ENCODE measurements around the gene ECSCR.
"Not testable (repeated sequence)": the region's sequence is repeated elsewhere in the genome, so short reads cannot be mapped to it uniquely, and the experiment has no call there.

The ECSCR gene, protein sequence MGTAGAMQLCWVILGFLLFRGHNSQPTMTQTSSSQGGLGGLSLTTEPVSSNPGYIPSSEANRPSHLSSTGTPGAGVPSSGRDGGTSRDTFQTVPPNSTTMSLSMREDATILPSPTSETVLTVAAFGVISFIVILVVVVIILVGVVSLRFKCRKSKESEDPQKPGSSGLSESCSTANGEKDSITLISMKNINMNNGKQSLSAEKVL

GRCh38 chr5:139462586-139463276, at the start of gene ECSCR:
TSS of gene ECSCR (minus strand) at chr5:139462743. CDS start at chr5:139462670, 73 bp downstream.
- no peak for DNase-seq (ENCODE audit: low read depth in 2 of 2)

- DNase-seq (ENCODE audit: low read depth in 2 of 2) = not testable (repeated sequence)
These were observed 42.2 kb upstream of the ECSCR start for GRCh38 chr5:139504722-139505121.

DNA sequence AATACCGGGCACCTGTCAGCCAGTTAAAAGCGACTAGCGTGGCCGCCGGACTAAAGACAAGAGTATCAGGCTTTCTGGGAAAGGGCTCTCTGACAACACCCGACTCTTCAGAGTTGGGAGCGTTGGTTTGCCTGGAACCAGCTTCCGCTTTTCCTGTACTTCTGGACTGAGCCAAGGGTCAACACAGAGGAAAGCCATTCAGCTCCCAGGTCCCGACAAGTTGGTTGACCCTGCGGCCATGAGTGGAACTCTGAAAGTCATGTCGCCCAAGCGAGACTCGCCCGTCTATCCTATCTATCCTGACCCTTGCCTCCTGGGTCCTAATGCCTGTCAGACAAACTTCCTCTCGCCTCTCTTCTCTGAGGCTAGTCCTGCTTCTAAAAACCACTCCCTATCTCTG, 41.3 kb upstream of the ECSCR start:
- DNase-seq (ENCODE audit: low read depth in 2 of 2) = not testable (repeated sequence)

- DNase-seq (ENCODE audit: low read depth in 2 of 2) = not testable (repeated sequence)
These were observed 40.7 kb upstream of the ECSCR start for GRCh38 chr5:139503036-139503817.

GRCh38 chr5:139501381-139501780, 38.8 kb upstream of the ECSCR start:
- DNase-seq (ENCODE audit: low read depth in 2 of 2) = no peak

GRCh38 chr5:139495638-139496435, 33.3 kb upstream of the ECSCR start:
- no peak for DNase-seq (ENCODE audit: low read depth in 2 of 2)

GRCh38 chr5:139494832-139495231, 32.3 kb upstream of the ECSCR start:
- no peak for DNase-seq (ENCODE audit: low read depth in 2 of 2)

DNA sequence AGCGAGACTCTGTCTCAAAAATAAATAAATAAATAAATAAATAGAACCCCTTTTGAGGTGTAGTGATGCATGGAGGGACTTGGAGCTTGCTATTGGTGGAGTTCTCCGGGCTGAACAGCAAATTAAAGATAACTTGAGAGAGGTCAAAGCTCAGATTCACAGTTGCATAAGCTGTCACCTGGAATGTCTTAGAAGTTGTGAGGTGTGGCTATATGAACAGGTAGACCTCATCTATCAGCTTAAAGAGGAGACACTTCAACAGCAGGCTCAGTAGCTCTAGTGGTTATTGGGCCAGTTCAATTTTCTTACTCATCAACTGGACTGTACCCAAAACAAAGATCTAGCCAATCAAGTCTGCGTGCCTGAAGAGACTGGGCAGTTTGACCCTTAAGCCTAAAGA, 31.7 kb upstream of the ECSCR start:
- DNase-seq (ENCODE audit: low read depth in 2 of 2) = no peak

DNA sequence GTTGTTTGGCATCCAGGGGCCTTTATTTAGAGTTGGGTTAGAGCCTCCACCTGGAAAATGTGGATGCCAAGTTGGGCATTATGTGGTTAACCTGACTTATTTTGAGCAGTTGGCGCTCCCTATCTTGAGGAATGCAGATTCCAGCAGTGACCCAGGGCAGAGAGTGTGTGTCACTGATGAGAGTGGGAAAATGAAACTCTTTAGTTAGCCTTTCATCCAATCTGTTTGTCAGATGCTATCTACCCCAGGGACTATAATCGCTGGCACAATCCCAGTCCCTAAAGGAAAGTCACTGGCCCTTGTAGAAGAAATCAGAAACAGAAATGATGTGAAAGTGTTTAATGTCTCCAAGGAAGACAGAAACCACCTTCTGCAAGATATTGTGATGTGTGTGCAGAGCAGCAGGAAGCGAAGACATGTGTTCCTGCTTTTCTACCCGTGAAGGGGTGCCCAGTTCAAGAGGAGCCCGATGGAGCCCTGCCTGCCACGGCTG, 30.2 kb upstream of the ECSCR start:
- DNase-seq (ENCODE audit: low read depth in 2 of 2) = no peak

- no peak for DNase-seq (ENCODE audit: low read depth in 2 of 2)
These were observed 25.7 kb upstream of the ECSCR start for GRCh38 chr5:139488260-139488659.

DNA sequence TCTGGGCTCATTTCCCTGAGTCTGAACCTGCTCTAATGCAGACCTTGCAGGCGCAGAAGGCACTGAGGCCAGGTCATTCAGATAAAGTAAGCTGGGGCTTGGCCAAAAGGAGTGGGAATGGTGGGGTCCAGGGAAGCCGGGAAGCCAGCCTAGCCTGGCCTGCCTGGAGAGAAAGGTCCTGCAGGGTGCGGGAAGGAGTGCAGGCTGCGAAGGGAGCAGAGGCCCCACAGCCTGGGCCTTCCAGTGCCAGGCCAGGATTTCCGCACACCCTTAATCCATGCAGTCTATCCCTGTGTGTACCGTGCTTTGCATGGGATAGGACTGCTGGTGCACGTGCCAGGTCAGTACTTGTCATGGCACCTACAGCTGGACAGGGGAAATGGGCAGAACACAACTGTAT, 23.7 kb upstream of the ECSCR start:
- no peak for DNase-seq (ENCODE audit: low read depth in 2 of 2)

DNA sequence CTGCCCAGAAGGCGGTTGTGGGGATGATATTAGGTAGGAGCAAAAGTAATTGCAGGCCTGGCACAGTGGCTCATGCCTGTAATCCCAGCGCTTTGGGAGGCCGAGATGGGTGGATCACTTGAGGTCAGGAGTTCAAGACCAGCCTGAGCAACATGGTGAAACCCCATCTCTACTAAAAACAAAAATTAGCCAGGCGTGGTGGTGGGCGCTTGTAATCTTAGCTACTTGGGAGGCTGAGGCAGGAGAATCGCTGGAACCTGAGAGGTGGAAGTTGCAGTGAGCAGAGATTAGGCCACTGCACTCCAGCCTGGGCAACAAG, 20.3 kb upstream of the ECSCR start:
- not testable (repeated sequence) for DNase-seq (ENCODE audit: low read depth in 2 of 2)

GRCh38 chr5:139482050-139482889, 19.7 kb upstream of the ECSCR start, which contains the start of gene STING1:
TSS of gene STING1 (minus strand) at chr5:139482758. CDS start at chr5:139481704, 1,054 bp downstream.
- DNase-seq (ENCODE audit: low read depth in 2 of 2) = peak in 1 of 2 donors; percentile 57

DNA sequence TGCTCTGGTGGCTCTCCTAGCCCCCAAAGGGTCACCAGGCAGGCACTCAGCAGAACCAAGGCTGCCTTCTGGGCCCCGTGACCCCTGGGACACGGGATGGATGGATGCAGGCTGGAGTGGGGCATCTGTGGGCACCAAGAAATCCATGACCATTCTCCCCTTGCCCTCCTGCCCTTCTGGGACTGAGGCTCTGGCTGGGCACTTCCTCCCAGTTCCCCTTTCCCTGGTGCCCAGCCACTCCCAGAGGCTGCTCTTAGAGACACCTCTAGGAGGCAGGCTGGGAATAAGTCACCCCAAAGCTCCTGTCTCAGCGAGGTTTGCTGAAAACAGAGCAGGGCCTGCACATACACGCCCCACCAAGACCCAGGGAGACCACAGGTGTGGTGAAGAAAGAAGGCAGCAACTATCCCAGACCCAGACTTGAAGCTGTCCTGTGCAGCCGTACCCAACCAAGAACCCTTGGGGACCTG, 19.1 kb upstream of the ECSCR start:
- DNase-seq (ENCODE audit: low read depth in 2 of 2) = no peak

DNA sequence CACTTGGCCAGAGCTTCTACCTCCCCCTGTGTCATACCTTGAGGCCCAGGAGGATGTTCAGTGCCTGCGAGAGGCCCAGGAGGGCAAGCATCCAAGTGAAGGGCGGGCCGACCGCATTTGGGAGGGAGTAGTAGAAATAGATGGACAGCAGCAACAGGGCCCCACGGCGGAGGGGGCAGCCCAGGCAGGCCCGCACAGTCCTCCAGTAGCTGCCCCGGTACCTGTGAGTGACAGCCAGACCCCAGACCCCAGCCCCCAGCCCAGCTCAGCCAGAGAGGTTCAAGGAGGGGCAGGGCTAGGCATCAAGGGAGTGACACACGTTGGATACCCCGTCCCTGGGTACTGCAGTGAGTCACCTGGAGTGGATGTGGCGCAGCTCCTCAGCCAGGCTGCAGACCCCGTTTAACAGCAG, 18.6 kb upstream of the ECSCR start:
- DNase-seq (ENCODE audit: low read depth in 2 of 2) = no peak

- DNase-seq (ENCODE audit: low read depth in 2 of 2) = not testable (repeated sequence)
These were observed 17.2 kb upstream of the ECSCR start for GRCh38 chr5:139479729-139480128.

DNA sequence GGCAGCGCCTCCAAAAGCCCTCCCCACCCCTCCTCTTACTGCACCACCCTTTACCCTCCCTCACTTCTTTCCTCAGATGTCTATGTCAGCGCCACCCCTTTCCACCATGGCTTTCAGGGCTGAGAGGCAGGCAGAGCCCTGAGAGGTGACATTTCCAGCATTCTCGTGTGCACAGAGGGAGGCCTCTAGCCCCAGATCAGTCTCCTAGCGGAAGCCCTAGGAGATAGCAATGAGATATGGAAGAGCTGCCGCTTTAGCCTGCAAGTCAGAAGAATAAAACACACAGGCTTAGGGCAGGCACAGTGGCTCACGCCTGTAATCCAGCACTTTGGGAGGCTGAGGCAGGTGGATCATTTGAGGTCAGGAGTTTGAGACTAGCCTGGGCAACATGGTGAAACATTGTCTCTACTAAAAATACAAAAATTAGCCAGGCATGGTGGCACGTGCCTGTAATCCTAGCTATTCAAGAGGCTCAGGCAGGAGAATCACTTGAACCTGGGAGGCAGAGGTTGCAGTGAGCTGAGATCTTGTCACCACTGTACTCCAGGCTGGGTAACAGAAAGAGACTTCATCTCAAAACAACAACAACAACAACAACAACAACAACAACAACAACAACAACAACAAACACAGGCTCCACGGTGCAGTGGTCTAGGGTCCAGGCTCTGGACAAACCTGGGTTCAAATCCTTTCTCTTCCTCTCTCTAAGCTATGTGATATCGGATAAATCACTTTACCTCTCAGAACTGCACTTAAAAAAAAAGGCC, 16.3 kb upstream of the ECSCR start:
- DNase-seq (ENCODE audit: low read depth in 2 of 2) = not testable (repeated sequence)

- DNase-seq (ENCODE audit: low read depth in 2 of 2) = no peak
These were observed 13.5 kb upstream of the ECSCR start for GRCh38 chr5:139475865-139476617.

Data from activated CD4-positive, alpha-beta T cell treated with anti-CD3 and anti-CD28 coated beads for 24 hours (primary cell).